ENCODE results near the gene UGT1A1.

UGT1A1 gene

DNA sequence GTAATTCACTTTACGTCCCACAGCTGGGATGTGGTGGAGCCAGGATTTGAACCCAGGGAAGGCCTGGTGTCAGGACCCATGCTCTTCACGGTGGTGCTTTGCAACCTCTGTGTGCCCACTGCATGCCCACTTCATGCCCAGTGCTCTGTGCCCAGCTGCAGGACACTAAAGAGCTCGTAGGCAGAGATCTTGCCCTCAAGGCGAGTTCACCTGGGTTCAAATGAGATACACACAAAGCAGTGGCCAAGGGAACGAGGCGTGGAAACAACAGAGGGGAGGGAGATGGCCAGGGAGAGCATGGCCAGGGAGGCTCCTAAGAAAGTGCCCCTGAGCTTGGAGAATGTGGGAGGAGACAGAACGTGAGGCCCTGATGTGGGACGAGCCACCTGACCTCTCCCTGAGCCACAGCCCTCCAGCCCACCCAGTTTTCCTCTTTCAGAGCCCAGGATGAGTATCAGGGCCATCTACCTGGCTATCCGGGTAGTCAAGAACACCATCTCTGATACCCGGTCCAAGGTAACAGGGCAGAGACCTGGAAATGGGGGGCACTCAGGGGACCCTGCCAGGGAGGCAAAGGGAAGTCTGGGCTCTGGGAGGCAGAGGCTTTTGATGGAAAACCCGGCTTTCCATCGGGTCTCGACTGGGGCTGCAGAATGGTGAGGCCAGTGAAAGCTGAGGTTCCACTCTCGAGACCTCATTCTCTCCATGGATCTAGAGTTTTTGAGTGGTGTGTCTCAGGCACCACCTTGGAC lies 38.4 kb downstream of the UGT1A1 start:
- no peak for DNase-seq (ENCODE audit: low spot score)

DNA sequence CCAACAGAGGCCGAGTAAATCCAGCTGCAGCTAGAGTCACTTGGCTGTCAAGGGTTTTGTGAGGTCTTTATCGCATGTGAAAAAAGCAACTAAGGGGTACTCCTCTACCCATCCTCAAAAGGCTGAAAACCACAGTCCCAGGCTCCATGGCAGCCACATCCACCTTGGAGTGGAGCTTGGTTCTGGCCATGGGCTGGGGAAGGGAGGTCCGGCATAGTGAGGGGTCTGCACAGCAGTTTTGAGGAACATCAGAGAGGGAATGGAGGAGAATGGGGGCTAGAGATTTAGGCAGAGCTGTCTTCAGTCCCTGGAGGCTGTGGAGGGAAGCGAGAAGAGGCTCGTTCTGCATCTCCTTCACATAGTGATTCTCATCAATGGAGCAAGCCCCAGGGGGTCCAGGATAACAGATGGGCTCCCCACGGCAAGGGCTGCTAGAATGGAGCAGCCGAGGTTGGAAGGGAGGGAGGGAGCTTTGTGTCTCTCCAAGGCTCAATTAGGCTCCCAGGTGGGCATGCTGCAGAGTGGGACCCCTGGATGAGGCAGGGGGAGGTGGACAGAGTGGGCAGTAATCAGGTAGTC lies 39.1 kb downstream of the UGT1A1 start:
- DNase-seq (ENCODE audit: low spot score), result no peak

DNA sequence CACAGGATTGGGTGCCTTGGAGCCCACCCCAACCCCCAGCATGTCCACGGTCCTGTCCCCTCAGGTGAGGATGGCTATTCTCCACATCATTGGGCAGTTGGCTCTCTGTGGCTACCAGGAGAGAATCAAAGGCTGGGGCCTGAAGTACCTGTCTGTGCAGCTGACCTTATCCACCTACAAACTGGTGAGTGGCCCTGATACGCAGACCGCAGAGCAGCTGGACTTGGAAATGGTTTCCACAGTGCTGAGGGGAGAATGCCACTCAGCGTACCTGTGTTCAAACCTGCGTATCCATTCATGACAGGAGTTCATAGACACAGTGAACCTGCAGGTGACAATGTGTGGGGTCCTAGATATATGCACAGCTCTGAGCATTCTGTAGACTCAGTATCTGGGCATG lies 39.6 kb downstream of the UGT1A1 start:
- DNase-seq (ENCODE audit: low spot score), result no peak

- no peak for DNase-seq (ENCODE audit: low spot score)
Observed at GRCh38 chr2:233800208-233800607, 40.1 kb downstream of the UGT1A1 start.

GRCh38 chr2:233801357-233802131 lies 41.5 kb downstream of the UGT1A1 start:
- DNase-seq (ENCODE audit: low spot score), result no peak

DNA sequence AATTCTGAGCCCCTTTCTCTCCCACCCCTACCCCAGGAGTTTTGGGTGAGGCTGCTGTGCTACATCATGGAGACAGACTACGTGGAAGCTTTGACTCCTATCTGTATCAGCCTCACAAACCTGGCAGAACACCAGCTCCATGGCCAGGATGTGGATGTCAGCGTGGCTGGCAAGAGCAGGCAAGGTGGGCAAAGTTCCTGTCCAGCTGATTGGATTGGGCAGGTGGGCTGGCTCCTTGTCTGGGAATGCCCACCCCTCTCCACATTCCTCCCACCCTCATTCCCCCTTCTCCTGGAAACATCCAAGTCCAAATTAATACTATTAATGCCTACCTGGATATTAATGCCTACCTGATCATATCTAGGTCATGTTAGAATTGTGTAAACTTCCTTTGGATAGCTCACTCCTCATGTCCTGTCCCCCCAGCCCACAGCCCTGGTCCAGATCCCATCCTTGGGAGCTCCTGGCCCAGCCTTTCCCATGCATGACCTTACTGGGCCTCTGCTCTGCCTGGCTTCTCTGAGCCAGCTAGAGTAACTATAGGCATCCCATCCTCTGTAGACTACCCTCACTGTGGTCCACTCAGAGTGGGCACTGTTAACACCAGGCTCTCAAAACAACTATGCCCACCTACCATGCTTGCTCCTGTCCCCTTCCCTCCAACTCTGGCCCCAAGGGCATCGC lies 42.2 kb downstream of the UGT1A1 start:
- no peak for DNase-seq (ENCODE audit: low spot score)

GRCh38 chr2:233803292-233803911 lies 43.3 kb downstream of the UGT1A1 start:
- no peak for DNase-seq (ENCODE audit: low spot score)

DNA sequence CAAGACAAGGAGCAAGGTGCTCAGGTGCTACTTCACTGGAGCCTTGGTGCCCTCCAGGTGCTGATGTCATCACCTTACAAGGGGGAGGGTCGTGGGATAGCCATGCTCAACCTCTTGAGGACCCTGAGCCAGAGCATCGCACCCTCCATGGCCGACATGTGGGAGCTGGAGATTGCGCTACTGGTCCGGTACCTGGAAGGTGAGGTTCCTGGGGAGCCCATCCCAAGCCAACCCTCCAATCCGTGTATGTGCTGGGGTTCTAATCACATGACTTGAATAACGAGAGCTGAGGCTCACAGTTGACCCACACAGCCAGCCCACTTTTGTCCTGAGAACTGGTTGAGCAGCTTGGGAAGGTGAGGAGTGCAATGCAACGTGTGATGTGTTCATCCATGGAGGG lies 43.9 kb downstream of the UGT1A1 start:
- DNase-seq (ENCODE audit: low spot score), result no peak

DNA sequence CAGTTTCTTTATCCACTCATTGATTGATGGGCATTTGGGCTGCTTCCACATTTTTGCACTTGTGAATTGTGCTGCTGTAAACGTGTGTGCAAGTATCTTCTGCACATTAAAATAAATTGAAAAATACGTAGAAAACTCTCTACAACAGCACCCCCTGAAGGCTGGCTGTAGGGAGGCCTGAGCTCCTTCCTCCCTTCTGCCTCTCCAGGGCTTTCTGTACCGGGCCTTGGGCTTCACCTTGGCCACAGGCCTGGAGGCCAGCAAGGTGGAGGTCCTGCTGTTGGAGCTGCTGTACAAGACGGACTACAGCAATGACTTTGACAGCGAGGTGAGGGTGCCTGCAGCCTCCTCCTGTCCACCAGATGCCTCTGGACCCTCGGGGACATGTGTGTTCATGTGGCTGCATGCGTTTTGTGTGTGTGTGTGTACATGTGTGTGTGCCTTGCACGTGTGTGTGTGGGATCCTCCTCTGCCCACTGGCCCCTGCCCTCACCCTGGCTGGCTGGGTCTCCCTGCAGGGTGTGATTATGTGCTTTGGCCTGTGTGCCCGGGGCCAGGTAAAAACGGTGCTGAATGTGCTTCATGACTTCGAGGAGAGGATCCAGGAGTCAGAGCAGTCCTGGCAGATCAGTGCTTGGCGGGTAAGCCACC lies 47.3 kb downstream of the UGT1A1 start:
- no peak for DNase-seq (ENCODE audit: low spot score)

- no peak for DNase-seq (ENCODE audit: low spot score)
Observed at GRCh38 chr2:233807966-233808935, 48.2 kb downstream of the UGT1A1 start.

GRCh38 chr2:233810385-233810784 lies 50.3 kb downstream of the UGT1A1 start:
- DNase-seq (ENCODE audit: low spot score), result no peak

- DNase-seq (ENCODE audit: low spot score), result no peak
Observed at GRCh38 chr2:233811087-233811486, 51.0 kb downstream of the UGT1A1 start.

DNA sequence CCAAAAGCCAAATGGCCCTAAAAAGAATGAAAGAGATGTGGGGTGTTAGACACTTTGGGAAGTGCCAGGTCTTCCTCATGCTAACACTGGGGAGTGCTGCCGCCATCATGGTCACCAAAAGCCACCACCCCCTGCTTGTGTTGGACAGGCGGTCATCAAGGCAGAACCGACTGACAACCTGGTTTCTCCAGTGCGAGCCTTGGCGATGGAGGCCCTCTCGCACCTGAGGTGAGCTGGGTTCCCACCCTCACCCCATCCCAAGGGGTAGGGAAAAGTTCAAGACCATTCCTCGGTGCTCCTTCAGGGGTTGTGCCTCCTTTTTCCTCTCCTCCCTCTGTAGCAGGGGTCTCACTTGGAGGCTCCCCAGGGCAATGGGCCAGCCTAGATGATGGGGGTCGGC lies 51.7 kb downstream of the UGT1A1 start:
- no peak for DNase-seq (ENCODE audit: low spot score)

DNA sequence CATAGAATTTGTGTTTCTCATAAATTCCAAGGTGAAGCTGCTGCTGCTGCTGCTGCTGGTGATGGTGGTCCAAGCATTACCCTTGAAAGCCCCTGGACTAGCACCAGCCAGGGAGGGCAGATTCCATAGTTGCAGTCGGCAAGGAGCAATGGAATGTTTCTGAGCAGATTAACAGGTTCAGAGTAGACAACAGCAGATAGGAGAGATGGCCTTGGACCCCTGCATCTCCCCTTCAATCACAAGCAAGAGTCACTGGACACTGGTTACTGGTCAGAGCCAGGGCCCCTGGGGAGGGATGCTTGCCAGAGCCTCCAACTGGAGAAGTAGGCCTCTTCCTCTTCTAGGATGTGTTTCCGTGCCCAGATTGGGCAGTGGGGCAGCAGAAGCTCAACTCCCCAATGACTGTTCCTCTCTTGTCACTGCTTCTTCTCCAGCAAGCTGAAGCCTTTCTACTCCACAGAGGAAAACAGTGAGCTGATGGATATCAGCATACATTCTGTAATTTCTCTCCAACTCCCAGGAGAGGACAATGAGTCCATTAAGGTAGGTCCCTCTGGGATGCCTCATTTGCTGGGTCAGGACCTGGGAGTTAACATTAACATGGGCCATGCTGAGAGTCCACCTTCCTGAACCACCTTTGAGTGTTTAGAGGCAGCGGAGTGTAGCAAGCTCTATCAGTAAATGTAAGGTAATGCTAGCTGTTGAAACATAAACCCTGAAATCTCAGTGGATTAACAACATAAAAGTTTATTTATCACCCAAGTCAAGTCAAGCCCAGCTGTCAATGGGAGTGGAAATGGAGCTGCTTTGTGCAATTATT lies 53.4 kb downstream of the UGT1A1 start:
- no peak for DNase-seq (ENCODE audit: low spot score)

DNA sequence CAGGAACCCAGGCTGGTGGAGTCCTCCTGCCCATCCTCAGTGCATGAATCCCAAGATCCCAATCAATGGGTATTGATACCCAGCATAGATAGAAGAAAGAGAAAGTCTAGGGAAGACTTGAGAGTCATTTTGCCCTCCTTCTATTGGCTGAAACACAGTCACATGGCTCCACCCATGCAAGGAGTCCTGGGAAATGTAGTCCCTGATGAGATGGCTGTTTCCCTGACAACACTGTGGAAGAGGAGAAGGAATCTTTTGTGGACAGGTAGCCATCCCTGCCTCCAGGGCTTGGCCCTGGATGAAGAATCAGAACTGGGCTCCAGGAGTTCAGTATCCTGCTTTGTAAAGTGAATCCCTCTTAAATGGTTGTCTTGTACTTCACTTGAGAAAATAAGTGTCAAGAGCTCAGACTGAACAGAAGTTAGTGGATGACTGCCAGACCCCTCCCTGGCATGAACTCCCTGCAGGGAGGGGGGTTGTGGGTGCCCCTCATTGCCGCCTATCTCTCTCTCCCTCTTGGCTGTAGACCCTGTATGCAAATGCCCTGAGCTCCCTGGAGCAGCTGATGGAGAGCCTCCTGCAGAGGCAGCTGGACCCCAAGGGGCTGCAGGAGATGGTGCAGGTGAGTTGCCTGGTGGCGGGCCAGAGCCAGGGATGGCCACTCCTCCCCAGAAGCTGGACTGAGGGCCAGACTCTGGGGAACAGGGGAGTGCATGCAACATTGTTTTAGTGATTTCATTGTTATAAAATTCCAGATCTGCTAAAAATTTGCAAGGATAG lies 54.2 kb downstream of the UGT1A1 start:
- DNase-seq (ENCODE audit: low spot score), result no peak

- no peak for DNase-seq (ENCODE audit: low spot score)
Observed at GRCh38 chr2:233815861-233816260, 55.8 kb downstream of the UGT1A1 start.

DNA sequence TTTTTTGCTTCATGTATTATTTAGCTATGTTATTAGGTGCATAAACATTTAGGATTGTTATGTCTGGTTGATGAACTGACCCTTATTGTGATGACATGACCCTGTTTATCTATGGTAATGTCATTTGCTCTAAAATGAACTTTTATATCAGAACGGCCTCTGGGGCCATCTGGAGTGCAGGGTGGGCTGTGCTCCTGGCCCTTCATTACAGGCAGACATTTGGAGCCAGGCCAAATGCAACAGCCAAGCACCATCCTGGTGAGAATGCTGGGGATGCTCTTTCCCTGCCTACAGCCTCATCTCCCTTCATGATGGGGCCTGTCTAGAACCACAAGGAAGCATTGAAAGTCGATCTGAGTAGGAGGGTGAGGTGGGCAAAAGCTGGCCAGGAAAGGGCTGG lies 56.3 kb downstream of the UGT1A1 start:
- DNase-seq (ENCODE audit: low spot score), result no peak

GRCh38 chr2:233816771-233817170 lies 56.7 kb downstream of the UGT1A1 start:
- no peak for DNase-seq (ENCODE audit: low spot score)

Data from LoVo (cell line).